HG02798 (cell line): ENCODE results near the gene ARHGEF16.

ENCODE experiments used
- ATAC-seq: cut with Tn5 transposase; IDR thresholded peaks from one replicate; pipeline ENCODE4 v1.9.1; 2021; ENCODE audit warnings: mild to moderate bottlenecking; ENCODE audit not compliant: unreplicated experiment, poor library complexity

Gene ARHGEF16

DNA sequence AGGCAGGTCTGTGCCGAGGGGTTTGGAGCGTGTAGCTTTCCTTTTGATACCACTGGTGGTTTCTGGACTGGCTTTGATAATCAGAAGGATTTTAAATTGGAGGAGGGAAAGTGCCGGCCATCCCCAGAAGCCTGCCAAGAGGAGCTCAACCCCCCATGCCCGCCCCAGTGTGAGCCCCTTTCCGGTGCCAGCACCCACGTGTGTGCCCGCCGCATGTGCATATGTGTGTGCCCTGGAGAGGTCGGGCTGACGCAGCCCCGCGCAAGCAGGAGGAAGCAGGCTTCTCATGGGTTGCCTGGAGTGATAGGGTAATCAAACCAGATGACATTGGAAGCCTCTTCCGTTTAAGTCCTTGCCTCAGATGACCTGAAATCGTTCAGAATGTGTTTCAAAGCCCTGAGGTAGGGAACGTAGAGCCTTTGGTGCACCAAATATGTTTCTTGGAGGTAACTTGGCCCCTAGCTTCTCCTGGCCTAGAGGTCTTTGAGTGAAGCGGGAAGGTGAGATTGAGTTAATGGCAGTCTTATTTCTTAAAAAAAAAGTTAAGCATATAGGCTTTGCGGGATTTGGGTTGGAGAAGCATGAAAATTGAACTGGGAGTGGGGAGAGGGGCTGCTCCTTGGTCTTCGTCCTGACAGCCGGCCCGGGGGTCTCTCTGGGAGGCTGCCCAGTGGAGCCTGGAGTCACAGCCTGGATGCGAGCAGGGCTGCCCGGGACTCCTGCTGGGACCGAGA is 34.1 kb upstream of the ARHGEF16 start:
- ATAC-seq = no peak

DNA sequence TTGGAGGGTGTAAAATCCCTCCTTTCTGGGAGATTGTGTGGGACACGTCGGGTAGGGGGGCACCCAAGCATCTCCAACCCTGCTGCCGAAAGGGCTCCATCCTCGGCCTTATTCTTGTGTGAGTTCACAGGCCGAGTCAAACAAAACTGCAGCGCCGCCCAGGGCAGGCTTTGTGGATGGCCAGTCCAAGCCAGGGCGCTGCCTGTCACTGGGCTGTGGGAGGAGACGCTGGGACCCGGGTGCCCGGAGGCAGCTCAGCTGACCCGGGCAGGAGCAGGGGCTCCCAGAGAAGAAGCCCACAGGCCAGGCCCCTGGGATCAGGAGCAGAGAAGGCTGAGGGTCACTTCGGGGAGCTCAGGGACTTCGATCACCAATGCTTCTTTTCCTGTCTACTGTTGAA is 31.8 kb upstream of the ARHGEF16 start:
- no peak for ATAC-seq

DNA sequence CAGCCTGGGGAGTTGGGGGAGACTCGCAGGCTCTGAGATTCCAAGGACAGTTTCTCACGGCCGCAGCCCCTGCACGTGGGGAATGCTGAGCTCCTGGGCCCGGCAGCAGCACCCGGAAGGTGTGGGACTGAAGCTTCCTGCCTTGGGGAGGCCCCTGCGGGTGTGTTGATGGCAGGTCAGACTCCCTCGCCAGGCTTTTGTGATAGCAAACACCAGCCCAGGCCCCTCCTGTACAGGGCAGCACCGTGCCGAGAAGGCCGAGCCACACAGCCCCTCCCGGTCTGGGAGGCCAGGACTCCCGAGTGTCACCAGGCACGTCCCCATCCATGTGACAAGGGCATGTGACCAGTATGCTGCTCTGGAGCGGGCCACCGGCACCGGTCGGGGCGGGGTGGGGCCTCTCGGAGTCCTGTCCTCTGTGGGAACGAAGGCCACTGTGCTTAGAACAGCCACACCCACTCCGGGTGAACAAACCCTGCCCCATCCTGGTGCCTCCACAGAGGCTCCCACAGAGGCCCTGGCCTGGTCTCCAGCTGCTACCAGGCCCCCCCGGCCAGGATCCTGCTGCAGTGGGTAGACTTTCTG is 31.1 kb upstream of the ARHGEF16 start:
- no peak for ATAC-seq

DNA sequence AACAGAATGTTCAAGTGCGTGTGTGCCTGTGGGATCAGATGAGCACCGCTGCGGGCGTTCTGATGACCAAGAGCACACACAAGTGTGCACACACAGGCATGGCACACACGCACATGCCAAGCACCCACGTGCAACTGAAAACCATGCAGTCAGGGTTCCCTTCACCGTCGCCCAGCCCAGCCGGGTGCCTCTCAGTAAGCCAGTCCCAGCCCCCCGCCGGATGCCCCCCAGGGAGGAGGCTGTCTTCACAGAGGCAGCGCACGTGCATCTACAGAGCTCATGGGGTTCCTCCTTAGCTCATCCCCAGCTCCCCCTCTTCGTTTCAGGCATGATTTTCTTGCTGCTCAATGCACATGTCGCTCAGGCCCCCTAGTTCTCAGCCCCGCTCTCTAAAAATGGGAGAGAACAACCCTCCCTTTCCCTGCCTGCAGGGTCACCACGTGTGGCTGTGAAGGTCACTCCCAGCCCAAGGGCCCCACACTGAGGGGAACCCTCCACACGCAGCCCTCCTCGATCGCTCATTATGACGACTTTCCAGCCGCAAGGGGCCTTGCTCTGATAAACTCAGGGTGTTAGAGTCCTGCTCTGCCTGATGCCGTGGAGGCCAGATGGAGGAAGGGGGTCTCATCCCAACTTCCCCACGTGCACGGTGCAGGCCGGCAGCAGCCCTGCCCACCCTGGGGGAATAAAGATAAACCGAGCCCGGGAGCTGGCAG is 30.4 kb upstream of the ARHGEF16 start:
- no peak for ATAC-seq

DNA sequence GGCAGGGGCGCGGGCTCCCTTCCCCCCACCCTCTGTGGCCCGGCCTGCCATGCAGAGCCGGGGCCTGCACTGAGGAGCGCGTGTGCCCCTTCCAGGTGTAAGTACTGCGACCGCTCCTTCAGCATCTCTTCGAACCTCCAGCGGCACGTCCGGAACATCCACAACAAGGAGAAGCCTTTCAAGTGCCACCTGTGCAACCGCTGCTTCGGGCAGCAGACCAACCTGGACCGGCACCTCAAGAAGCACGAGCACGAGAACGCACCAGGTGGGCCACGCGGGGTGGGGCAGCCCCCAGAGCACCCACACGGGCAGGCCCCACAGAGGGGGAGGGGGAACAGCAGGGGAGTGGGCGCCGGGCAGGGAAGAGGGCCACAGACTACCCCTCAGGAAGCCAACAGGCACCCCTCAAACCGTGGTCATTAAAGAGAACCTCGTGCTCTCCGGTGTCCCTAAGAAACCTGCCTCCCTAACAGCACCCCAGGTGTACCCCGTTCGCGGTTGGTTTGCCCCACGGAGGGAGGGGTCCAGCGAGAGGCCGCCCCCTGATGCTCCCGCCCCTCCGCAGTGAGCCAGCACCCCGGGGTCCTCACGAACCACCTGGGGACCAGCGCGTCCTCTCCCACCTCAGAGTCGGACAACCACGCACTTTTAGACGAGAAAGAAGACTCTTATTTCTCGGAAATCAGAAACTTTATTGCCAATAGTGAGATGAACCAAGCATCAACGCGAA is 28.8 kb upstream of the ARHGEF16 start:
- ATAC-seq = no peak

DNA sequence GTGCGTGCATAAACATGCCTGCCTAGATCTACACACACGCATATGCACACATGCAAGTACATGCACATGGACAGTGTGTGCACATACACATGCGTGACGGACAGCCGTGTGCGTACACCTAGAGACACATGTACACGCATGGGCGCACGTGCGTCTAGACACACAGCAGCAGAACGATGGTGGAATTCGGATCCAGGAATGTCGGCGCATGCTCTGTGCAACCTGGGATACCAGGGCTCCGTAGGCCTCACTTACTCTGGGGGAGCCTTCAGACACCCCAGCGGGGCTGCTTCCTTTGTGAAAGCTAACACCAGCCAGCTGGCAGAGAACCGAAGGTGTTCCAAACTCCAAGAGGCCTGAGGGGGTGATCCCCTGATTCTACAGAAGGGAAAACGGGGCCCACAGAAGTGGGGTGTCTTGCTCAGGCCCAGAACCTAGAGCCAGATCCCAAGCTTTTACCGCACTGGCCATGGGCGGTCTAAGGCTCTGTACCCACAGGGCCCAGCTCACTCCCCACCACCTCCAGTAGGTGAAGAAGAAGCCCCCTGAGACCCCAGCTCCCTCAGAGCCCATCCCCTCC is 27.4 kb upstream of the ARHGEF16 start:
- ATAC-seq = no peak

DNA sequence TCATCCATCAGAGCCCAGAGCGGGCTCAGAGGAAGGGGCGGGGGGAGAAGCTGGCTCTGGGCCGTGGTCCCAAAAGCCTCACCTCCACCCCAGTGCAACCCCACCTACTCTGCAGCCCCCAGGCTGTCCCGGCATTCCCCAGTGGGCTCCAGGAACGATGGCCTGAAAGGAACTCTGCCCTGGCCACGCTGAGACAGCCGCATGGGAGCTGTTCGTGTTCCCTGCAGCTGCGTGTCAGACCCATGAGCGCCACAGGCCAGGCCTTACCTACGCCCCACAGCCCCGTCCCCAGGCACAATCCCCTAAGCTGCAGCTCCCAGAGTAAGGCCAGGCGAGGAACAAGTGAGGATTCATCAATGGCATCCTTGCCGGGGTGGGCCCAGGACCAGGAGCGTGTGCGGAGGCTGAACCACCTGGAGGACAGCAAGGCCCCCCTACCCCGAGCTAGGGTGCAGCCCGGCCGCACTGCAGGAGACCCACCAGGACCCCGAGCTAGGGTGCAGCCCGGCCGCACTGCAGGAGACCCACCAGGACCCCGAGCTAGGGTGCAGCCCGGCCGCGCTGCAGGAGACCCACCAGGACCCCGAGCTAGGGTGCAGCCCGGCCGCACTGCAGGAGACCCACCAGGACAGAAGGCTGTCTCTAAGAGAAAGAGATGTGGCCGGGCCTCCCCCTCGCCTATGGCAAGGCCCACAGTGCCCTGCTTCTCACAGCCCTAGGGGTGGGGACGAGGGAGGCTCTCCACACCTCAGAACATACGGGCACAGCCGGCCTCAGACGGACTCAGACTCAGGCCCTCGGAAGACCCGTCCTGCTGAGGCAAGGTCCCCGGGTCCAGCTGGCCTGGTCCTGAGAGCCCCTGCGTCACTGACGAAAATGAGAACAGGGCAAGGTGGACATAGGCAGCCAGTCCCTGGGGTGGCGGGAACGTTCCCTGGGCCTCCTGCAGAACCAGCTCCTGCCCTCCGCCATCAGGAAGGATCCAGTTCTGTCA is 26.5 kb upstream of the ARHGEF16 start:
- no peak for ATAC-seq

DNA sequence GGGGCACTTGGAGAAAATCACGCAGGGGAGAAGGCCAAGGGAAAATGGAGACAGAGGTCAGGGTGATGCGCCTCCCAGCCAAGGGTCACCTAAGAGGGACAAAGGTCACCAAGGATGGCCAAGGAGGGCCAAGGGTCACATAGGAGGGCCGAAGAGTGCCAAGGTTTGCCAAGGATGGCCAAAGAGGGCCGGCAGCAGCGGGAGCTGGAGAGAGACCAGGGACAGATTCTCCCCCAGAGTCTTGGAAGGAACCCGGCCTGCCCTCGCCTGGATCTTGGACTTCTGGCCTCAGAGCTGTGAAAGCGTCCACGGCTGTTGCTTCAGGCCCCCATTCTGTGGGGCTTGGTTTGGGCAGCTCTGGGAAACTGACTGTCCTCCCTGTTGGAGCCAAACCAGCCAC is 25.6 kb upstream of the ARHGEF16 start:
- ATAC-seq = no peak

DNA sequence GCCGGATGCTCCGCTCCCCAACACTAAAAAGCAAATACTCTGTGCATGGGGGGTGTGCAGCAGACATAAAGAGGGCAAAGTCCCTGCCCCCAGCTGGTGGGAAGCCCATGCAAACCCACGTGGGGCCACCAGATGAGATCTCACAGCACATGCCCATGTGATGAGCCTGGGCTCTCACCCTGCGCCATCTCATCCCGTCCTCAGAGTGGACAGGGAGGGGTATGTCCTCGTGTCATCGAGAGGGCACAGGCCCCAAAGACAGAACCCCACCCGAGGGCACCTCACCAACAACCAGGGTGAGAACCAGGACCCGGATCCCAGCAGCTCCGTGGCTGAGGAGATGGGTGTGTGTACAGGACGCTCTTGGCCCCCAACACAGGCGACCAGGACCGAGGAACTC is 25.1 kb upstream of the ARHGEF16 start:
- ATAC-seq = no peak

DNA sequence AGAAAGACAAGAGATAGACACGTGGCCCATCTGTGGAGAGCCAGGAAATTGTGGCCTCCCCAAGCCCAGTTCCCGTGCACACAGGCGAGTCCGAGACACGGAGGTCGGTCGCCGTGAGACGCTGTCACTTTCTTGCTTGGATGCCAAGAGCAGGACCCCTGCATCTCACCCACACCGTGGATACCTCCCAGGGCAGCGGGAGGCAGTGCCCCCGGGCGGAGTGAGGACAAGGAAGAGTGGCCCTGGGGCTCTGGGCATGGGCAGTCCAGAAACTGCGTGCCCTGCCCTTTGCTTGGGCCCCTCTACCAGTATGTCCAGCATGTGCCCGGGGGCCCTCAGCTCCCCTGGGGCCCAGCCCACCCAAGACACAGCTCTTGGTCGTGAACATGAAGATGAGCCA is 24.7 kb upstream of the ARHGEF16 start:
- no peak for ATAC-seq

DNA sequence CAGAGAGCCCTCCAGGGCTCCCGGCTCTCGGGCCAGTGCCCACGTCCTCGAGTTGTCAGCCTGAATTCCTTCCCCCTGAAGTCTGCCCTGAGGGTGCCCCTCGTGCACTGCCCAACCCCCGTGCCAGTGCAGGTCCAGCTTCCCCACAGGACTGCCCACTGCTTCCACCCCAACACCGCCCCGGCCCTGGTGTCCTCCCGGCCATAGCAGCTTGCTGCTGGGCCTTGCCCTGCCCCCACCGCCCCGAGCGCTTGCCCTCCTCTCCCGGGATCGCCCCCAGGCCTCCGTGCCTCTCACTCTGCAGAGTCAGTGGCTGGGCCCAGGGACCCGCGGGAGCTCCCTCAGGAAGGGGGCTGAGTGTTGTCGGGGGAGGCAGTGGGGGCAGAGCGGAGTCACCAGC is 24.1 kb upstream of the ARHGEF16 start:
- no peak for ATAC-seq

DNA sequence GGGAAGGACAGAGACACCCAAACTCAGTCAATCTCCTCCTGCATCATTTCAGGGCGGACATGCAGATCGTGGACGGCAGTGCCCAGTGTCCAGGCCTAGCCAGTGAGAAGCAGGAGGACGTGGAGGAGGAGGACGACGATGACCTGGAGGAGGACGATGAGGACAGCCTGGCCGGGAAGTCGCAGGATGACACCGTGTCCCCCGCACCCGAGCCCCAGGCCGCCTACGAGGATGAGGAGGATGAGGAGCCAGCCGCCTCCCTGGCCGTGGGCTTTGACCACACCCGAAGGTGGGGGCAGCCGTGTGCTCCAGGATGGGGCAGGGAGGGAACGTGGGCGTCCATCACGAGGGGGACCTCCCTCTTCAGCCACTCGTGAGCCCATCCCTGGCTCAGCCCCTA is 23.6 kb upstream of the ARHGEF16 start:
- no peak for ATAC-seq

DNA sequence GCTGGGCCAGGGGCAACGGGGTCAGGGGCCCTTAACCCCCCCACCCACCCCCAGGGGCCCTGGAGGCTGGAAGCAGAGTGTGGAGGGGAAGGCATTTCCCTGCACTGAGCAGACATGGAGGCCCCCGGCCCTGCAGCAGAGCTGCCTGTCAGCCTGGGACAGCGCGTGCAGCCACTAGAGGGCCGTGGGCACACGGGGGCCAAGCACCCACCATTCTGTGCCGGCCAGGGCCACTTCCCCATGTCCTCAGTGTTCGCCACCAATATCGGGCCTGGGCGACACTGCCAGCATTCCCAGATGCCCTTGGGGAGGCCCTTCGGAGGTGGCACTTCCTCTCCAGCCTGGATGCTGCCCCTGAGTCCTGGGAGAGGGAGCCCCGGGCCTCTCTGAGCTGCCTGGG is 23.2 kb upstream of the ARHGEF16 start:
- no peak for ATAC-seq

DNA sequence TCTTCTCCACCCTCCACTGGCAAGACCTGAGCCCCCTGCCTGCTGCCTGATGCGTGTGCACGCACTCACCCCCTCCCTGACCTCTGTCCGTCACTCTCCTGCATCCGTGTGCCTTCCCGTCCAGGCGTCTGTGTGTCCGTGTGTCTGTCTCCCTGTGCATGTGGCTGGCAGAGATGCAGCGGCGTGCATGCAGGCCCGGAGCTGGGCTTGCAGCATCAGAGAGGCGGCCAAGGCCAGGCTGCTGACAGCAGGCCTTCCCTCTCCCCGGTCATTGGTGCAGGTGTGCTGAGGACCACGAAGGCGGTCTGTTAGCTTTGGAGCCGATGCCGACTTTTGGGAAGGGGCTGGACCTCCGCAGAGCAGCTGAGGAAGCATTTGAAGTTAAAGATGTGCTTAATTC is 22.8 kb upstream of the ARHGEF16 start:
- no peak for ATAC-seq

DNA sequence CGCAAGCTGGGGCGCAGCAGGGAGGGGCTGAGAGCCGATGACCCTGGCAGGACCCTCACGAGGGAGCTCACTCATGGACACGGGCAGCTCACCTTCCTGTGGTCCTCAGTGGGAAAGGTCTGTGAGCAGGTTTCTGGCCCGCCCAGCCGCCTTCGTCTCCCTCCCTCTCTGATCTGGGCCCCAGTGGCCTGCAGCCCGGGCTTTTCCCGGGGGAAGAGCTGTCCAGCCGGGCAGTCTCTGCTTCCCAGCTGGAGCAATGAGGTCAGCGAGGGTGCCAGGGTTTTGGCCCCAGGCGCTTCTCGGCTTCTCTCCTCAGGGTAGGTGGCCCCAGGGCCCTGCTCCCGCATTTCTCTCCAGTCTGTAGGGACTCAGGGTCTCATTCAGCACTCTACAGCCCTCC is 22.2 kb upstream of the ARHGEF16 start:
- no peak for ATAC-seq

DNA sequence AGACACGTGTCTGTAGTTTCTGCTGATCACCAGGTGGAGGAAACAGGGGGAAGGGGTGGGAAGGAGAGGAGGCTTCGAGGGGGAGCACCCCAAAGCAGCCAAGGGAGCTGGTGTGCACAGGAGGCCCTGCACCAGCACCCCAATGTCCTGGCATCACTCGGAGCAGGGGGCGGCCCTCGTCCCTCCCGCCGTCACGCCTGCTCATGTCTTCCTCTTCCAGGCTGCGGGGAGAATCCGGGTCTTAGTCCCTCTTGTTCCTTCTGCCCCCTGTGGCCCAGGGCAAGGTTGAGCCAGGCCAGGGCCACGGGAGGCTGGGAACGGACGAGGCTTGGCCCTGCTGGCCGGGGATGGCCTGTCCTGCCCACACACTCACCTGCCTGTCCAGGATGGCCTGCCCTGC is 21.4 kb upstream of the ARHGEF16 start:
- no peak for ATAC-seq

DNA sequence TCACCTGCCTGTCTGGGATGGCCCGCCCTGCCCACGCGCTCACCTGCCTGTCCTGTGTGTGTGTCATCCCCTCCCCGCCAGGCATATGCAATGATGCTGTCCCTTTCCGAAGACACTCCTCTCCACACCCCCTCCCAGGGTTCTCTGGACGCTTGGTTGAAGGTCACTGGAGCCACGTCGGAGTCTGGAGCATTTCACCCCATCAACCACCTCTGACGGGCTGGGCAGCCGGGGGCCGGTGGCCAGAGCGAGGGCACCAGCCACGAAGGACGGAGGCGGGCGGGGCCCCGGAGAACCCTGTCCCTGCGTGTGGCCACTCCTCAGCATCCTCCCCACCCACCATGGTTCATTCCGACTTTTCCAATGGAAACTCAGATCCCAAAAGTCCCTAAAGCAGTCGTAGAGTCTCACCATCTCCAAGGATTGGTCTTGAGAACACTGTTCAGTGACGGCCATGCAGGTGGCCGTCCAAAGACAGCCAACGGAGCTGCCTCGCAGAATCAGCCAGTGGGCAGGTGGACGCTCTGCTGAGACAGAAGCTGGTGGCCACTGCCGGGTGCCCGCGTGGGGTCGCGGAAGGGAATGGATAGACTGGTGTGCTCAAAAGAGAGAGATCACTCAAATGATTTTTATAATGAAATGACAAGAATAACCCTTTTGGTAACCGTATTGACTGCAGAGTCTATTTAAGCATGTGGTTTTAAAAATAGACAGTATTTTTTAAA is 20.7 kb upstream of the ARHGEF16 start:
- no peak for ATAC-seq

DNA sequence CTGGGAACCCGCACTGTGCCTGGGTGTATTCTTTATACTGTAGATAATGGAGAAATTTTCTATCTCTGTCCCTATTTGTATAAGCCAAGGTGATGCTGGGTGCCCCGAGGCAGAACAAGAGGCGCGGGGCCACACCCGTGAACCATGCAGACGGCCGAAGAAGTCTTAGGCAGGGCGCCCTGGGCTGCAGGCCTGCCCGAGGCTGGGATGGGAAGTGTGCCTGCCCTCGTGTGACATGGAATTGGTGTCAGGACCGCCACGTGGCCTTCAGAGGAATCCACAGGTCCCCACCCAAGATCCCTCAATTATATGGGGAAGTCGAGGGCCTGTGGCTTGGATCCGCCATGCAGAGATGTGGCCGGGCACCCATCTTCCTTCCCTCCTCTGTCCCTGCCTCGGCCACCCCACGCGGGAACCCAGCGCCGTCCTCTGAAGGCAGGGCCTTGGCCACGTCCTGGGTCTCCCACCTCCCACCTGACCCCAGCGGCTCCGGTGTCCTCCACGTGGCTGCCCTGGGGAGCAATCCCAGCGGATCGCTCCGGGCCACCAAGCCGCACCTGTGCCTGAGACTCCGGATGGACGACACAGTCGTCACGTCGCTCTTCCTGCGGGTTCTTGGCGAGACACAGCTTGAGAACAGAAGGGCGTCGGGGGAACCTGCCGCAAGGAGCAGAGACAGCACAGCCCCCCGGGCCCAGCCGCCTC is 19.9 kb upstream of the ARHGEF16 start:
- ATAC-seq = no peak
